ENCODE measurements around the gene KIF20B.
"Not testable (repeated sequence)": the region's sequence is repeated elsewhere in the genome, so short reads cannot be mapped to it uniquely, and the experiment has no call there.

Gene KIF20B

GRCh38 chr10:89705466-89705865 is 4.1 kb downstream of the KIF20B start:
- Mint-ChIP-seq H3K36me3 (ENCODE audit: low read depth) (peaks cover 58% of the 10 kb centered on the region), H3K4me1 (ENCODE audit: low read depth) (peaks cover 51% of the 10 kb centered on the region), H3K9me3 (no peaks in the 10 kb centered on the region), H3K4me3 (no peak overlapping the region), H3K27ac (no peak overlapping the region), H3K27me3 (no peaks in the 10 kb centered on the region)
- DNase-seq: no peak

GRCh38 chr10:89706011-89706410 is 4.6 kb downstream of the KIF20B start:
- Mint-ChIP-seq H3K27me3 (no peaks in the 10 kb centered on the region), H3K9me3 (no peaks in the 10 kb centered on the region), H3K36me3 (ENCODE audit: low read depth) (peaks cover 58% of the 10 kb centered on the region), H3K4me1 (ENCODE audit: low read depth) (peaks cover 45% of the 10 kb centered on the region), H3K27ac (no peak overlapping the region), H3K4me3 (no peak overlapping the region)
- DNase-seq: no peak

- peaks cover 41% of the 10 kb centered on the region for H3K4me1 Mint-ChIP-seq (ENCODE audit: low read depth)
- H3K36me3 Mint-ChIP-seq (ENCODE audit: low read depth): peaks cover 56% of the 10 kb centered on the region
- H3K27me3 Mint-ChIP-seq: no peaks in the 10 kb centered on the region
- no peak for DNase-seq
- H3K9me3 Mint-ChIP-seq: no peaks in the 10 kb centered on the region
- H3K27ac Mint-ChIP-seq: no peak overlapping the region
- H3K4me3 Mint-ChIP-seq: no peak overlapping the region
These were observed 6.0 kb downstream of the KIF20B start for GRCh38 chr10:89707372-89707771.

GRCh38 chr10:89710753-89711152 is 9.4 kb downstream of the KIF20B start:
- Mint-ChIP-seq H3K27ac (no peak overlapping the region), H3K9me3 (no peaks in the 10 kb centered on the region), H3K36me3 (ENCODE audit: low read depth) (peaks cover 61% of the 10 kb centered on the region), H3K4me1 (ENCODE audit: low read depth) (peaks cover 14% of the 10 kb centered on the region), H3K4me3 (no peak overlapping the region), H3K27me3 (no peaks in the 10 kb centered on the region)
- DNase-seq: no peak

- Mint-ChIP-seq H3K36me3 (ENCODE audit: low read depth) (peaks cover 79% of the 10 kb centered on the region), H3K9me3 (no peaks in the 10 kb centered on the region), H3K27ac (no peak overlapping the region), H3K4me3 (no peak overlapping the region), H3K4me1 (ENCODE audit: low read depth) (peaks cover 6% of the 10 kb centered on the region), H3K27me3 (no peaks in the 10 kb centered on the region)
- DNase-seq: no peak
These were observed 33.2 kb downstream of the KIF20B start for GRCh38 chr10:89734616-89735015.

GRCh38 chr10:89738551-89739209 is 37.3 kb downstream of the KIF20B start:
- no peak overlapping the region for H3K4me3 Mint-ChIP-seq
- H3K27me3 Mint-ChIP-seq: no peaks in the 10 kb centered on the region
- H3K27ac Mint-ChIP-seq: no peak overlapping the region

GRCh38 chr10:89741126-89741762 is 39.9 kb downstream of the KIF20B start:
- Mint-ChIP-seq H3K27me3 (no peaks in the 10 kb centered on the region), H3K9me3 (no peaks in the 10 kb centered on the region), H3K27ac (no peak overlapping the region), H3K4me3 (no peak overlapping the region), H3K4me1 (ENCODE audit: low read depth) (peaks cover 6% of the 10 kb centered on the region), H3K36me3 (ENCODE audit: low read depth) (peaks cover 76% of the 10 kb centered on the region)
- DNase-seq: no peak

More at GRCh38 chr10:89738551-89739209, 37.3 kb downstream of the KIF20B start:
- H3K9me3 Mint-ChIP-seq: no peaks in the 10 kb centered on the region
- peaks cover 6% of the 10 kb centered on the region for H3K4me1 Mint-ChIP-seq (ENCODE audit: low read depth)
- DNase-seq: no peak
- H3K36me3 Mint-ChIP-seq (ENCODE audit: low read depth): peaks cover 71% of the 10 kb centered on the region

- Mint-ChIP-seq H3K4me1 (ENCODE audit: low read depth) (no peaks in the 10 kb centered on the region), H3K9me3 (no peaks in the 10 kb centered on the region), H3K27me3 (no peaks in the 10 kb centered on the region), H3K36me3 (ENCODE audit: low read depth) (peaks cover 70% of the 10 kb centered on the region), H3K4me3 (no peak overlapping the region), H3K27ac (no peak overlapping the region)
- DNase-seq: no peak
These were observed 42.6 kb downstream of the KIF20B start for GRCh38 chr10:89744026-89744425.

- Mint-ChIP-seq H3K4me1 (ENCODE audit: low read depth) (no peaks in the 10 kb centered on the region), H3K9me3 (no peaks in the 10 kb centered on the region), H3K36me3 (ENCODE audit: low read depth) (peaks cover 63% of the 10 kb centered on the region), H3K27ac (no peak overlapping the region), H3K4me3 (no peak overlapping the region), H3K27me3 (no peaks in the 10 kb centered on the region)
- DNase-seq: no peak
These were observed 44.5 kb downstream of the KIF20B start for GRCh38 chr10:89745903-89746302.

GRCh38 chr10:89750441-89750840 is 49.1 kb downstream of the KIF20B start:
- Mint-ChIP-seq H3K9me3 (no peaks in the 10 kb centered on the region), H3K27me3 (no peaks in the 10 kb centered on the region), H3K4me3 (no peak overlapping the region), H3K27ac (no peak overlapping the region), H3K4me1 (ENCODE audit: low read depth) (no peaks in the 10 kb centered on the region), H3K36me3 (ENCODE audit: low read depth) (peaks cover 59% of the 10 kb centered on the region)
- DNase-seq: no peak

GRCh38 chr10:89755374-89755773 is 54.0 kb downstream of the KIF20B start:
- no peak for DNase-seq
- Mint-ChIP-seq H3K27ac (no peak overlapping the region), H3K4me1 (ENCODE audit: low read depth) (no peaks in the 10 kb centered on the region), H3K9me3 (no peaks in the 10 kb centered on the region), H3K36me3 (ENCODE audit: low read depth) (peaks cover 74% of the 10 kb centered on the region), H3K27me3 (no peaks in the 10 kb centered on the region), H3K4me3 (no peak overlapping the region)

GRCh38 chr10:89759531-89759930 is 58.1 kb downstream of the KIF20B start:
- Mint-ChIP-seq H3K27ac (no peak overlapping the region), H3K4me3 (no peak overlapping the region), H3K27me3 (no peaks in the 10 kb centered on the region), H3K4me1 (ENCODE audit: low read depth) (no peaks in the 10 kb centered on the region), H3K9me3 (no peaks in the 10 kb centered on the region), H3K36me3 (ENCODE audit: low read depth) (peaks cover 85% of the 10 kb centered on the region)
- no peak for DNase-seq

- not testable (repeated sequence) for DNase-seq; H3K4me3 Mint-ChIP-seq; H3K27me3 Mint-ChIP-seq; H3K4me1 Mint-ChIP-seq (ENCODE audit: low read depth); H3K9me3 Mint-ChIP-seq; H3K27ac Mint-ChIP-seq
- H3K36me3 Mint-ChIP-seq (ENCODE audit: low read depth): peaks cover 87% of the 10 kb centered on the region
These were observed 62.3 kb downstream of the KIF20B start for GRCh38 chr10:89763671-89764070.

- Mint-ChIP-seq H3K4me3 (no peak overlapping the region), H3K27me3 (no peaks in the 10 kb centered on the region), H3K27ac (no peak overlapping the region), H3K4me1 (ENCODE audit: low read depth) (peaks cover 1% of the 10 kb centered on the region), H3K36me3 (ENCODE audit: low read depth) (peaks cover 86% of the 10 kb centered on the region), H3K9me3 (no peaks in the 10 kb centered on the region)
- DNase-seq: no peak
These were observed 70.3 kb downstream of the KIF20B start for GRCh38 chr10:89771684-89772083.

GRCh38 chr10:89773081-89773480 is 71.7 kb downstream of the KIF20B start:
- Mint-ChIP-seq H3K9me3 (no peaks in the 10 kb centered on the region), H3K36me3 (ENCODE audit: low read depth) (peaks cover 87% of the 10 kb centered on the region), H3K27me3 (no peaks in the 10 kb centered on the region), H3K4me1 (ENCODE audit: low read depth) (peaks cover 1% of the 10 kb centered on the region), H3K4me3 (no peak overlapping the region), H3K27ac (no peak overlapping the region)
- DNase-seq: no peak
